ENCODE data around the gene DYNLRB2. TPM values are rescaled to one million over a fixed set of nuclear protein-coding genes. Genes with fewer than 3 reads are reported as not detected.

Gene DYNLRB2
- polyA plus RNA-seq (2014; cell fraction: cytosol; rRNA removed), result not detected in 2 replicates
- polyA plus RNA-seq (2014; cell fraction: nucleus; rRNA removed), result not detected in 2 replicates

DNA sequence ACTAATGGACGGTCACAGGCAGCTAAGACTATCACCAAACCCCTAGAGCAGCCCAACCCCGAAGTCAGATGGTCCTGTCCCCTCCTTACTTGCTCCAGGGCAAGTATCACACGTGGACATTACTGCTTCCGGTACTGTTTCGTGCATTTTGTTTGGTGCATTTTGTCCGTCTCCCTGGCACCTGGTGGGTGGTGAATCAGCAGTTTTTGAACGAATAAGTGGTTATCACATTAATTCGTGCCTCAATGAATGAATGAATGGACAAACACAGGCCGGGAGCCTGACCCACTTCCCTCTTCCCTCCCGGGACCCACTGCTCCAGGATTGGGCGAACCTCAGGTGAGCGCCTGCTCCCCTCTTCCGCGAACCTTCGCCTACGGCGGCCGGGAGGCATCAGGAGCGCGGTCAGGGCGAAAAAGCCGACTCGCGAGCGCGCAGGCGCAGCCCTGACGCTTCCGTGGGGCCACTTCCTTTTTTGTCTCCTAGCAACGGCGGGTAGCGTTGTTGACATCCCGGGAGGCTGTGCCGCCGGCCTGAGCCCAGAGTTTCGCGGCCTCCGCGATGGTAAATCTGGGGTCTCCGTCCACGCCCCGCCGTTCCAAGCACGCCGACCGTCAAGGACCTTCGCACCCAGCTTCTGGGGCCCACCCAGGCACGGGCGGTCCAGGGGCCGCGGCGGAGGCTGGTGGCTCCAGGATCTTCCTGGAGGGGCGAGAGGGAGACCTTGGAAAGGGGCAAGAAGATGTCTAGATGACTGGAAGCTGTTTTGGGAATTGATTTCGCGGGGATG lies at the start of gene DYNLRB2:
Gene DYNLRB2 (plus strand): TSS at position 478 of the 790 bp plus-strand sequence. CDS start 84 bp downstream, at position 562.
- peak; percentile 72 for DNase-seq (ENCODE audit: low spot score)

DNA sequence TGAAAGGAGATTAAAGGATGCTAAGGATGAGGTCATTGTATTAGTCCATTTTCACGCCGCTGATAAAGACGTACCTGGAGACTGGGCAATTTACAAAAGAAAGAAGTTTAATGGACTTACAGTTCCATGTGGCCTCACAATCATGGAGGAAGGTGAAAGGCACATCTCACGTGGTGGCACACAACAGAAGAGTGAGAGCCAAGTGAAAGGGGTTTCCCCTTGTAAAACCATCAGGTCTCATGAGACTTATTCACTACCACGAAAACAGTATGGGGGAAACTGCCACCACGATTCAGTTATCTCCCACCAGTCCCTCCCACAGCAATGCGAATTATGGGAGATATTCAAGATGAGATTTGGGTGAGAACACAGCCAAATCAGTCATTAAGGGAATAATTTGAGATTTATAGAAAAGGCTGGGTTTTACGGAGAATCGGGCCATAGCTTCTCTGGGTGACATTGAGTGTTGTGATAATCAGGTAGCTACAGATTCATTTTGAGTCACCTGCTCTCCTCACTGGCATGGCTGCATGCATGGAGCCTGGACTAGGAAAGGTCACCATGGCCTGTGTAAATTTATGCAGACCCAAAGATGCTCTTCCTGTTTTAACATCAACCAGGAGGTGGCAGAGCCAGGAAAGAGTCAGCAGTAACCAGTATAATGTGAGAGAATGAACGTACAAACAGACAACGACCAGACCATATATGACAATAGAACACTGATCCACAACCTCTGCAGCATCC lies 40.5 kb upstream of the DYNLRB2 start:
- no peak for DNase-seq (ENCODE audit: low spot score)

DNA sequence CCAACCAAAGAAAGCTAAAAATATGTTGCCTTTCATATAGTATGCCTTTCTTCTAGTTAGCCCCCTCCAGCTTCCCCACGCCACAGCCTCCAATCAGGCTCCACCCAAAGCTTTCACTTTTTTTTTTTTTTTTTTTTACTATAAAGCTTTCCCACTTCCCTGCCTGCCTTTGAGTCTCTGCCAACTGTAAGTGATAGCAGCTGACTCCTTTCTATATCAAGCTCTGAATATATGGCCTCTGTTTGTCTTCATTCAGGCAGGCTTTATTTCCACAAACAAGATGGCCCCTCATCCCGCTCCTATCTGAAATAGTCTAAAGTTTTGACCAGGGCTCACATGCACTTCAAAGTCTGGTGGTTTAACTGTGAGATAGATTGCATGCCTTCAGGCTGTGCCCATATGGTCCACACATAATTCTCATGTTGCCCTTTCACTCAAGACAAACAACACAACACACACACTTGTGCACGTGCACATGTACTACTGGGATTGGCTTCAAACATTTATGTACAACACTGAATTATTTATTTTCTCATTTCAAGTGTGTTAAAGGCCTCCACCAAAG lies 39.8 kb upstream of the DYNLRB2 start:
- no peak for DNase-seq (ENCODE audit: low spot score)

DNA sequence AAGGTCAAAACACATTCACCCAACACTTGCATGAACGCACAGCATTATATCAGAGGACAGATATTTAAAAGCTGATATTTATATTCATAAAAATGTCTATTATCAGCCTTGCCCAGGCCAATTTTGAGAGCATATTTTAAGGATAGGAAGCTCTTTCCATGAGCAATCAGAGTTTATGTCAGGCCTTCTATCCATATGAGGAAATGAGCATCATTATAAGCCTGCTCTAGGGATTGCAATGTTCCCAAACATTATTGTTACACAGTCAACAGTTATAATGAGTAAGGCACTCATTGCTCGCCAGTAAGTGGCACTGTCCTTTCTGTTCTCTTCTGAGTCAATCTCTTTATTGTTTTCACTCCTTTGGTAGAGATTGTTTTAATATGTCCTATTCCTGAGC lies 37.7 kb upstream of the DYNLRB2 start:
- DNase-seq (ENCODE audit: low spot score), result no peak

DNA sequence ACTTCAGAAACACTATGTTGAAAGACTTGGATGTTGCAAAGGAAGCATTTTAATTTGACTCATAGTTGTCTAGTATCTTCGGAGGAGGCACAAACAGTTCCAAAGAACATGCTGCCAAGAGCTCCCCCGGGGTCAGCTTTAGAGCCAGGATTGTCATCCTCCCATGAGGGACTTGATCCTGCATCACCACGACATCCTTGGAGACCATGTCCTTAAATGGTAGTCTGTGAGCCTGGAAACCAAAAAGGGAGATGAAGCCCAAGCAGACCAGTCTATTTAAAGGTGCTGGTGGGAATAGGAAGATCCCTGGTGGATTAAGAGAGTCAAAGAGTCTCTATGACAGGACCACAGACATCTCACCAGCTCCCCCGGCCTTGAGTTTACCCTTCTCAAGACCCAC lies 33.3 kb upstream of the DYNLRB2 start:
- no peak for DNase-seq (ENCODE audit: low spot score)

DNA sequence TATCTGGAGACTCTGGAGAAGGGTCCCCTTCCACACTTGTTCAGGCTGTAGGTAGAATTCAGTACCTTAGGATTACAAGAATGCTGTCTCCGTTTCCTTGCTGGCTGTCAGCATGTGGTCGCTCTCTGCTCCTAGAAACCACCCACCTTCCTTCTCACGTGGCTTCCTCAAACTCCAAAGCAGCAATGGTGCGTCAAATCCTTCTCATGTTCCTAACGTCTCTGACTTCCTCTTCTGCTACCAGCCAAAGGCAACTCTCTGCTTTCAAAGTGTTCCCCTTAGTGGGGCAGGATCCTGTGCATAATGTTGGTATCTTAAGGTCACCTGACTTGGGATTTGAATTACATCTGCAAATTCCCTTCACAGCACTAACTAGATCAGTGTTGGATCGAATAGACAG lies 30.9 kb upstream of the DYNLRB2 start:
- DNase-seq (ENCODE audit: low spot score), result no peak

DNA sequence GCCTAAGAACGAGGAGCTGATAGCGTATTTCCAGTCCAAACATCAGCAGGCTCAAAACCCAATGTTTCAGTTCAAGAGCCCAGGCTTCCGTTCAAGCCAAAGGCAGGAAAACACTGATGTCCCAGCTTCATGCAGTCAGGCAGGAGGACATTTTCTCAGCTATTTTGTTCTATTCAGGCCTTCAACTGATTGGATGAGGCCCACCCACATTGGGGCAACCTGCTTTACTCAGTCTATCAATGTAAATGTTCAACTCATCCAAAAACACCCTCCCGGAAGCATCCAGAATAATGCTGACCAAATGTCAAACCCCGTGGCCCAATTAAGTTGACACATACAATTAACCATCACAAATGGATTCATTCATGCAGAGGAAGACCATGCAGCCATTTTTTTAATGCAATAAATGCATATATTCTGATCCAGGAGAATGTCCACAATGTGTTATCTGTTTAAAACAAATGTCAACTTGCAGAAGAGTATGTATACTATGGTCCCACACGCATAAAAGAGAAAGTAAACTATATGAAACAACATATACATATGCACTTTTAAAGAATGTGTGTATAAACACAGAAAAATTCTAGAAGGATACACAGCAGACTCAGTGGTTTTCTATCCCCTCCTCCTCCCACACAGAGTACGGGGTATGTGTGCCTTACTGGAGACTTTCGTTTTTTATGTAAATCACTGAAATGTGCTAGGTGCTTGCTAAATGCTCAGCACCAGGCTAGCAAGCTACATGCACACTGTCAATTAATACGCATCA lies 28.8 kb upstream of the DYNLRB2 start:
- no peak for DNase-seq (ENCODE audit: low spot score)

DNA sequence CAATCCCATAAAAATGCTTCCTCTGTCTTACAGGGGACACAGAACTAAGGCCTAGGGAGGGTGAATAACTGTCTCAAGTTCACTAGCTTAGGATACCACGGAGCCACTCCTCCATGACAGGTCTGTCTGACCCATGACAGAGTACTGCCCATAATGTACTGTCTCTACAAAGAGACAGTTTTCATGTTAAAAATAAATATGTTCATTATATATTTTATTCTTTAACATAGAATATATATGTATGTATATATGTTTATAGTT lies 28.3 kb upstream of the DYNLRB2 start:
- no peak for DNase-seq (ENCODE audit: low spot score)

DNA sequence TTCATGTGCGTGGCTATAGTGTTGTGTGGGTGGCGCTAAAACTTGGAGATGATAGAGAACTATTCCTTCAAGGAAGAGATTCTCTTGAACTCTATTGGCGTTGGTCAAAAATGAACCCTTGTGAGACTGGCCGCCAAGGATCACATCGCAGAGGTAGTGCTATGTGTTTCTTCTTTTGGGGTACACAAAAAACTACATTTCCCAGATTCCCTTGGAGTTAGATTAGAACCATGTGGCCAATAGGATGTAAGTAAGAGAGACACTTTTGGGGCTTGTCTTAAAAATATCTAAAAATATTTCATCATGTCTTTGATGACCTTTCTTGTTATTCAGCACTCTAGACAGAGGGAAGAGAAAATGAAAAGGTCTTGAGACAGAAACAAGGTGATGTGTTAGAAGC lies 25.4 kb upstream of the DYNLRB2 start:
- no peak for DNase-seq (ENCODE audit: low spot score)

DNA sequence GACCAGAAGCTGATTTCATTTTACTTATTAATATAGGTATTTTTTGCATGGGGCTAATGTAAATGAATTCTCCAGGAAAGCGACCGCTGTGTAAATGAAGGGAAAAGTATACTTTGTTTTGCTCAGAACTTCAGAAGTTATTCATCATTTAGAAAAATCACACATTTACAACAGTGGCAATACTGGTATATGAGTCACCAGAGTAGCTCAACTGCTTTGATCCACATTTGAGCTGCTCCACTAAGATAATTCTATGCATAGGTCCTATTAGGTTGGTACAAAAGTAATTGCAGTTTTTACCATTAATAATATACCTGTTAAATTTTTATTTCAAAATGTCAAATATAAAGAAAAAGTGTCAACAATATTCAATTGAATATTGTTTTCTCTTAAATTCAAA lies 22.9 kb upstream of the DYNLRB2 start:
- no peak for DNase-seq (ENCODE audit: low spot score)

DNA sequence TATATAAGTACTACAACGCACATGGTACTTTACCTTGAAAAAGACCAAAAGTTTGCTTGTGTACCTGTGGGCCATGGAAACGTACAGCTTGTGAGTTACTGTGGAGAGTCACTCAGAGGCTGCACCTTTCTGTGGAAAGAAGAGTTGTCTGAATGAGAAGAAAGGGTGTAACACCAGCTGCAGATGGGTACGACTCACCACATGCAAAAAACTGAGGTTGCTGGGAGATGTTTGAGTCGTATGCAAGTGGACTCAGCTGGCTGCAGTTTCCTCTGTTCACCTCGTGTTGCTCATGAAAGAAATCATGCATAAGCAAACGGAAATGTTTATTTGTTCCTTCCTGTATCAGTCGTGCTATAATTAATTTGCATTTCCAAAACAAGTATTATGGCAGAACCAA lies 22.4 kb upstream of the DYNLRB2 start:
- no peak for DNase-seq (ENCODE audit: low spot score)

DNA sequence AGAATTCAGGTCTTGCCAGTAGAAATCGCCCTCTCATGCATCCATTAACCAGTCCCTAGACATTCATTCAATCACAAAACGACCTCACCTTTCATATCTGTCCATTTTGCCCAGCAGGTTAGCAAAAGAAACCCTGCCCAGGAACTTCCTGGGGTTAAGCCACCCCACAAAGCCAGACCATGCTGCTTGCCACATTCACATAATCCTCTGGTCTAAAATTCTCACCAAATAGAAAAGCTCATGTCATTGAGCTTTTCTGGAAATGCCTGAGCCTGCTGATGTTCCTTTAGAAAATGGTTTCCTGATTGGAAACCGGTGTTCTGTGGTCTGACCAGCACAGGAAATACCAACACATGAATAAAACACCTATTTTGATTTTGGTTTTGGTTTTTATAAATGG lies 21.6 kb upstream of the DYNLRB2 start:
- no peak for DNase-seq (ENCODE audit: low spot score)

DNA sequence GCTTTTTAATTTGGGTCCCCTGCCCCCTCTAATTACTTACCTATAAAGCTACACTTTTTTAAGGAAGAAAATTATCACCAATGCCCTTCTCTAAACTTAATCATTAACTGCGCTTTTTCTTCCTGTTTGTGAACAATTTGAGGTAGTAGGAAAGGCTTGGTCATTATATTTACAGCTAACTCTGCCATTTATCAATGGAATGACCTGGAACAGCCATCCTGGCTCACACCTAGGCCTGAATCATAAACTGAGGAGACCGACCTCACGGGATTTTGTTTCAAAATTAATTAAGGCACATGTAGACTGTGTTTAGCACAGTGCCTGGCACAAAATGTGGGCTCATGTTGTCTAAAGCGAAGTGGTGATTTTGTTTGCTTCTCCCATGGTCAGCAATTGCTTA lies 15.4 kb upstream of the DYNLRB2 start:
- DNase-seq (ENCODE audit: low spot score), result no peak

DNA sequence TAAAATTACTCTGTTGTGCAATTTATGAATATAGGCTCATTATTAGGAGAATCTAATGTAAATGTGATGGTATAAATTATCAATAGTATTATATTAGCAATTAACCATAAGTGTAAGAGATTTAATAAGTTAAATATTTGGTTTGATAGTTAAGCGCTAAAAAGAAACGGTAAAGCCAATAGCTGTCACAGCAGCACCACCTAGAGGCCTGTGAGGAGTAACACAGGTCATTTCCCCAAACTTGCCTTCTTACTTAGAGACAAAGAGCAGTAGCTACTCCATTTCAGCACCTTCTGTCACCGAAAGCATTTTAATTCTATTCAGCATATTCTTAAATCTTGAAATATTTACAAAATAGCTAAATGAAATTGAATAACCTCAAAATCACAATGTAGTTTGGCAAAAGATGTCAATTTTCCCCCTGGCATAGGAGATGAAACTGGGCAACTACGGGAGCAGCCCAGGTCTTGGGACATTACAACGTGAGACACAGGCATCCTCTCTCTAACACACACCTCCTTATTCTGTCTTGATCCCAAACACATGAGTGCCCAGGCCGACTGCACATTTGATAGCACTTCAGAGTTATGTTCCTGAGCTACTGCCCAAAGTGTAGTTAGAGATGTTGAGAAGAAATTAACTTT lies 14.3 kb upstream of the DYNLRB2 start:
- DNase-seq (ENCODE audit: low spot score), result peak; percentile 54

DNA sequence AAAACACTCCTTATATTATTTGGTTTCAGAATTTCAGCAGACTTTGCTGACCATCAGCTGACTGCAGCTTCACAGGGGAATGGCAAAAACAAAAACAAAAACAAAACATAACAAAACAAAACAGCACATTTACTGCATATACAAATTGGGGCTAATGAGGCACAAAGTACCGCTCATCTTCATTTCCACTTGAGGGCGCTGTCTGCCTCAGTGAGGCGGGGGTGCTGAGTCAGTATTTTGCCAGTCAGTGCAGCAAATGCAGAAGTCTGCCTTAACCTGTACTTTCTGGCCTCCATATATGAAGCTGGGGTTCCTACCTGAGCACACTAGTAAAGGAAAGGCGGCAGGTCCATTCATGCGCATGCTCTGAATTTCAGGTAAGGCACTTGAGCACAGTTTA lies 13.5 kb upstream of the DYNLRB2 start:
- DNase-seq (ENCODE audit: low spot score), result no peak

DNA sequence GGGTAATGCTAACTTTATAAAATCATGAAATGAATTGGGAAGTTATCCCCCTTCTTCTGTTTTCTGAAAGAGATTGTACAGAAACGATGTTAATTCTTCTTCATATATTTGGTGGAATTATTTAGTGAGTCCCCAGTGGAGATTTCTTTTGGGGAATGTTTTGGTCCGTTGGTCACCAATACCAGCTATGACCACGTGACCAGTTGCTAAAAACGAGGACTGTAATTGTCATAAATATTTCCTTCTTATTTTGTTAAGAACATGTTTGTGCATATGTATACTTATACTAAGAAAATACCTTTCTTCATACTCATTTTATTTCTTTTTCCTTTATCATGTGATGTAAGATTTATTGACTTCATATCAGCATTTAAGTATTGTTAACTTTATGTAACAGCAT lies 10.3 kb upstream of the DYNLRB2 start:
- no peak for DNase-seq (ENCODE audit: low spot score)

DNA sequence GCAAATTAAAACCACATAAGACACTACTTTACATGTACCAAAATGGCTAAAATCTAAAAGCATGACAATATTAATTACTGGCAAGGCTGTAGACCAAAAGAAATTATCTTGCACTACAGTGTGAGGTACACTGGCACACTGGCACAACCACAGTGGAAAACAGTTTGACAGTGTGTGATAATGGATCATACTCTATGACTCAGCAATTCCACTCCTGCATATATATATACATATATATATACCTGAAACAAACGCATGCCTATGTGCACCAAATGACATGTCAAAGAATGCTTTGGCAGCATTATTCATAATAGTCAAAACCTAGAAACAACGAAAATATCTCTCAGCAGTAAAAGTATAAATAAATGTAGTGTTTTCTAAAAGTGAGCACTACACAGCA lies 4.6 kb upstream of the DYNLRB2 start:
- DNase-seq (ENCODE audit: low spot score), result no peak

DNA sequence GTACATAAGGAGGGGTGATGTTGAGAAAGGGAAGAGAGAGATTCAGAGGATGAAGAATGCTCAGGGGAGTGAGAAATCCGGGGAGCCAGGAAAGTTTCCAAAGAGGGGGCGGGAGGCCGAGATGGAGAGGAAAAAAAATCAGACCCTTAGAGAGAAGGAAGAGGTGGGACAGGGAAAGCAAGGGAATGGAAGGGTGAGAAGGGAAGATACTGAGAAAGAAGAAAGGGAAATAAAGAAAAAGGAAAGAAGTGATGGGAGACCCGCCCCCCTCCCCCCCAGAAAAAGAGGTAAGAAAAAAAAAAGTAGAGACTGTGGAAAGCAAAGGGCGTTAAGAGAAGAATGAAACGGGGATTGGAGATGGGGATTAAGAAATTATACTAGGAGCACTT lies 507 bp downstream of the DYNLRB2 start:
- DNase-seq (ENCODE audit: low spot score), result no peak

DNA sequence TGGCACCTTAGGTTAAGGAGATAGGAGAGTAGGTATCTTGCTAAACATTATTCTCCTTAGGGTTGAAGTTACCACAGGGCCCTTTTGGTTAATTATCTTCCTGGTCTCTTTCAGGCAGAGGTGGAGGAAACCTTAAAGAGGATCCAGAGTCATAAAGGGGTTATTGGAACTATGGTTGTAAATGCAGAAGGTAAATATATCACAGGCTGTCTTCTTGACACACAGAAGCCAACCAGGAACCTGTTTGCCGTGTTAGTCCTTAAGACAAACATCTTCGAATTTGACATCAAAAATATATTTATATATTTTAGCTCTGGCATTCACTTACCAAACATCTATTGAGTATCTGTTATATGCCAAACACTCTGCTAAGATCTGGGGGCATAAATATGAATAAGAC lies 2.4 kb downstream of the DYNLRB2 start:
- no peak for DNase-seq (ENCODE audit: low spot score)

DNA sequence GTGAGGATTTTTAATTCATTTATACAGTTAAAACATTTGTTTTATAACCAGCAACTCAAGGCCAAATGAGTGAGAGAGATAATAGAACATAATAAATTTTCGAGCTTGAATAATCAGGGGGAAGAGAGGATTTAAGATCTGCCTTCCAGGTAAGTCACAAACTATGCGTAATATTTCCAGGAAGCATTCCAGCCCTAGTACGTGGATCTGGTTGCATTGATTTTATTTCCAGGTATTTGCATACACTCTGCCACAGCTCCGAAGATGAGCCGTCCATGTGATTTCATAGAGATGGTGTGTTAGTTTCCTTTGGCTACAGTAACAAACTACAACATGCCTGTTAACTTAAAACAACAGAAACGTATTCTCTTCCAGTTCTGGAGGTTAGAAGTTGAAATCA lies 3.5 kb downstream of the DYNLRB2 start:
- DNase-seq (ENCODE audit: low spot score), result no peak

DNA sequence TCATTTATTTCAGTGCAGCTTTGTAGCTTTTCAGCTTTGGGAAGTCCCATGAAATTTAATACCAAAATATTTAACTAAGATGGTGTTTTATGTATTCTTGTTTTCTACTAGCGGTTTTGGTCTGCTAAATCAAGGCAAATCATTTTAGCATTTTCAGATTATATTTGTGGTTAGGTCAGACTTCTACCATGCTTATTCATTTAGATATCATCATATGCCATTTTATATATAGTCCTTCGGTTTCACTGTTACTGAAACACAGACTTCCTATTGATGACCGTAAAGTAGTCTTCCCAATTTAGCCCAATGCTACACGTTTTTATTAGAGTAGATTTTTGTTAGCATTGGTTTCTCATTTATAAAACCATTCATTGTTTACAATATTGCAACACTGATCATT lies 5.5 kb downstream of the DYNLRB2 start:
- no peak for DNase-seq (ENCODE audit: low spot score)

DNA sequence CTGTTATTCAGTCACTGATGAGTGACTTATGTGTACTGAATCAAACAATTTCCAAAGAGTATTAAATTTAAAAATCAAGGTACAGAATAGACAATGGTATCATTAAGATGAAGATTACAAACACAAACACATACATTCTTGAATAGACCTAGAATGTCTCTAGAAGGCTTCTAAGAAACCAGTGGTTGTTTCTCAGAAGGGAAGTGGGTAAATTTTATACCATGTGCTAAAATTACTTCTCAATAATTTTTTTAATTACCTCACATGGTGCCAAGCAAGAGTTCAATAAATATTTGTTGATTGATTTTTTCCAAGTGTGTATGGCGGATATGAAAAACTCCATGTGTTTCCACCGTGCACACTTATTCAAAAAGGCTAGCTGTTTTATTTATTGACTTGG lies 6.4 kb downstream of the DYNLRB2 start:
- no peak for DNase-seq (ENCODE audit: low spot score)
